Measurements from ENCODE around the gene LRRC46.

LRRC46 gene

DNA sequence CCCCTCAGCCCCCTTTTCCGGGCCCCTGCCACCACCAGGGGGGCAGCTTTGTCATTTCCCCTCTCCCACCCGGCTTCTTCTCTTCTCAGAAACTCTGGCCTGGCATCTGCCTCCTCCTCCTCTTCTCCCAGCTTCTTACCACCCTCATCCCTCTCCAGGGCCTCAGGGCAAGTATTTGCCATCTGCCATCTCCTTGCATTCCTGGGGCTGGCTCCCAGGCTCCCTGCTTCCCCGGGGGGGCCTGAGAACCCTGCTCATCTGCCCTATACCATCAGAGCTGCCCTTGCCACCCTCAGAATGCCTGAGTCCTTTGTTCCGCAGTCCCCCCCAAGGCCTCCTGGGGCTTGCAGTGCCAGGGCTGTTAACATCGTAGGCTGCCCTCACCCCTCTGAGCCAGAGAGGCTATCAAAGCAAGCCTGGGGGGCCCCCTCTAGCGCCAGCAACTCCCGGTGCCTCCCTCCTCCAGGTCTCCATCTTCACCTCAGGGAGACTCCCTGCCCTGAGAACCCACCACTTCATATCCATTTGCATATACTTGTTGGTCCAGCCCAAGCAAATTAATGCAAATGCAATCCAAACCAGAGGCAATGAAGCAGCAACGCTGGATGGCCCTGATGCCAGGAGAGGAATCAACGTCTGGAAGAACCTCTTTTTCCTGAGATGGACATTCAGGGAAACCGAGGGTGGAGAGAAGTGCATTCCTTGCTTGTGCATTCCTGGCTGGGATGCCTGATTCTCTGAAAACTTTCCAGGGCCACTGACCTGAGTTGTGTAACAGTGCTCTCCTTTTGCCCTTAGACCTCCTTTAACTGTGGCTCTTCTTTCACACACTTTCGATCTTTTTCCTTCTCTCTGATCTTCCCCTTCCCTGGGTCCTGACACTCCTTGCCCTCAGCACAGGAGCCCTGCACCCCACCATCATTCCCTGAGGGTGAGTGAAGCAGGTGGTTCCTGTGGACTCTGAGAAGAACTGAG, 43.8 kb downstream of the LRRC46 start:
- H3K27me3 ChIP-seq (ENCODE audit: control insufficient read depth, insufficient read depth, low read length, poor library complexity, severe bottlenecking): peaks cover 15% of the 10 kb centered on the region
- H3K9me3 ChIP-seq (ENCODE audit: control insufficient read depth, low read length): no peaks in the 10 kb centered on the region
- peaks cover 54% of the 10 kb centered on the region for H3K4me1 ChIP-seq (ENCODE audit: control insufficient read depth, insufficient read depth, low read length)
- WGBS, 2 experiments: 57 to 61% methylated on average over 11 of the region's 11 CpGs
- no peaks in the 10 kb centered on the region for H3K36me3 ChIP-seq (ENCODE audit: control insufficient read depth, insufficient read depth, low read length)
- no peak overlapping the region for H3K4me3 ChIP-seq (ENCODE audit: insufficient read depth, low read depth, low read length)
- H3K27ac ChIP-seq (ENCODE audit: insufficient read depth, low read depth, low read length, poor library complexity, severe bottlenecking): no peak overlapping the region

DNA sequence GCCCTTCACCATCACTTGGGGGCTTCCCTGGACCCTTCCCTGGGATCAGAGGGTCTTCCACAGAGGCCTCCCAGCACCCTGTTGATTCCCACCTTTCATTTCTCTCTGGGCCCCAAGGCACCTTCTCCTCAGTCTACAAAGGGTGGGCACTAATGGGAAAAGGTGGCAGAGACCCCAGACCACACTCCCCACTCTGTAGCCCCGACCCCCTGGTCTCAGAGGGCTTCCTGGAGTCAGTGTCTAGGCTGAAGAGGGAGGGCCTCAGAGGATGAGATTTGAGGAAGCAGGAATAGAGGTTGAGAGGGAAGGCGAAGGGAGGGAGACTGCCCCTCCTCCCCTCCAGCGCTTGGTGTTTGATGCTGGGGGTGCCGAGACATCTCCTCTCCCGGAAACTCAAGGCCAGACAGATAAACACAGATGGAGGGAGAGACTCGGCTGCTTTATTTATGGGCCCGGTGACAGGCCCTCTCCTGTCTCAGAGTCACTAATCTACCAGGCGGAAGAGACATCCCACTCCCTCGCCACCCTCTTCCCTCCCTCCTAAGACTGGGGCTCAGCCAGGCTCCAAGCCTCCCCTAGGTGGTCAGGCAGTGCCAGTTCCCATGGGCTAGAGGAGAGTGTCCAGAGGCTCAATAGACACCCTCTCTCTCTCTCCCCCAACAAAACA, 46.0 kb downstream of the LRRC46 start:
- 77 to 82% methylated on average over 9 of the region's 9 CpGs for WGBS, 2 experiments
- Histone ChIP-seq H3K27ac (ENCODE audit: insufficient read depth, low read depth, low read length, poor library complexity, severe bottlenecking) (no peak overlapping the region), H3K9me3 (ENCODE audit: control insufficient read depth, low read length) (no peaks in the 10 kb centered on the region), H3K27me3 (ENCODE audit: control insufficient read depth, insufficient read depth, low read length, poor library complexity, severe bottlenecking) (peaks cover 2% of the 10 kb centered on the region), H3K4me1 (ENCODE audit: control insufficient read depth, insufficient read depth, low read length) (peaks cover 41% of the 10 kb centered on the region), H3K36me3 (ENCODE audit: control insufficient read depth, insufficient read depth, low read length) (no peaks in the 10 kb centered on the region), H3K4me3 (ENCODE audit: insufficient read depth, low read depth, low read length) (no peak overlapping the region)

DNA sequence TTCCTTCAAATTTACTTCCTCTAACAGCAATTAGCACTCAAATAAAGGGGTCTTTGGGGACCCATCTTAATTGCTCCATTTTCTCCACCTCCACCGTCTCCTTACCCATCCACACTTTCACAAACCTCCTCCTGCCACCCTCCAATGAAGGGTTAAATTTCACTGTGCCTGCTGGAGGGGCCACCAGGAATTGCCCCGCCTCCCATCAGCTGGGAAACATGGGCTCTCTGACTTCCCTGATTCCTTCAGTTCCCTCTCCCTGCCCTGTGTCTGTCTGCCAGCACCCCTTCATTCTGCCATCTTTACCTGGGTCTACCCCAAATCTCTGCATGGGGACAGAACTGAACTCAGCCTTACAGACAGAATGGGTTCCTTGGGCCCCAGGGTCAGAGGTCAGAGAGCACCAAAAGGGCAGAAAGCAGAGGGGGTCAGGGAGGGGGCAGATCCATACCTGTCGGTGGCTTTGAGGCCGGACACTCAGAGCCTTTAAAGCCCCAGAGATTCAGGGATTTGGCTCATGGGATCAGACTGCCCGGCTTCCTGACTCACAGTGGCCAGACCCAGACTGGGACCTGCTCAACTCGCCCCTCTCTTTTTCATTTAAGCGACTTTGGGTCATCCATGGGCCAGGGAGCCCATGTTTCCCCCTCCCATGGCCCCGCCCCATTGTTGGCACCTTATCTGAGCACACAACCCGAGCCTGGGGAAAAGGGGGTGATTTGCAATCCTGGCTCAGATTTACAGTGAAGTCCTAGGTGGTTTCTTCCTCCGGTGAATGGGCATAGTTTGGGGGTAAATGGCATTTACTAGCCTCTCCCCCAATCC, 46.9 kb downstream of the LRRC46 start:
- H3K27ac ChIP-seq (ENCODE audit: insufficient read depth, low read depth, low read length, poor library complexity, severe bottlenecking): no peak overlapping the region
- no peaks in the 10 kb centered on the region for H3K9me3 ChIP-seq (ENCODE audit: control insufficient read depth, low read length)
- H3K27me3 ChIP-seq (ENCODE audit: control insufficient read depth, insufficient read depth, low read length, poor library complexity, severe bottlenecking): no peaks in the 10 kb centered on the region
- peaks cover 32% of the 10 kb centered on the region for H3K4me1 ChIP-seq (ENCODE audit: control insufficient read depth, insufficient read depth, low read length)
- H3K4me3 ChIP-seq (ENCODE audit: insufficient read depth, low read depth, low read length): no peak overlapping the region
- no peaks in the 10 kb centered on the region for H3K36me3 ChIP-seq (ENCODE audit: control insufficient read depth, insufficient read depth, low read length)
- WGBS, 2 experiments: 65 to 68% methylated on average over 10 of the region's 10 CpGs

DNA sequence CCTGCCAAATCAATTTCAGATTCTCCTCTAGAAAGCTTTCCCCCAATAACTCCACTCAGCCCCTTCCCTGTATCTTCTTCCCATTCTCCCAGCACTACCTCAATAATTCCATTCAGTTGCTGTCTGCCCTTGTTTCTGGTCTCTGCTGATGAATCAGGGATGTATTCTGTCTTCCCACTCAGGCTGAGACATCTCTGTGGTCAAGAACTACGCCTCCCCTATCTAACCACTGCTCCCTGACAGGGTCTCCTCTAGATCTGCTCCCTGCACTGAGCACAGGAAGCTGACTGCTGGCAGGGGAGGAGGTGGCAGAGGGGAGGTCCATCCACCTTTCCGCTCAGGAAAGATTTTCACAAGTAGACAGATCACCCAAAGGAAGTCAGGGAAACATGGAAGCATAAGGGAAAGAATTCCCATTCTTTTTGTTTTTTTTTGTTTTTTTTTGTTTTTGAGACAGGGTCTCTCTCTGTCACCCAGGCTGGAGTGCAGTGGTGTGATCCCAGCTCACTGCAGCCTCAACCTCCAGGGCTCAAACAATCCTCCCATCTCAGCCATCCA, 47.6 kb downstream of the LRRC46 start:
- Histone ChIP-seq H3K4me1 (ENCODE audit: control insufficient read depth, insufficient read depth, low read length) (peaks cover 29% of the 10 kb centered on the region), H3K9me3 (ENCODE audit: control insufficient read depth, low read length) (no peaks in the 10 kb centered on the region), H3K4me3 (ENCODE audit: insufficient read depth, low read depth, low read length) (no peak overlapping the region), H3K27me3 (ENCODE audit: control insufficient read depth, insufficient read depth, low read length, poor library complexity, severe bottlenecking) (no peaks in the 10 kb centered on the region), H3K36me3 (ENCODE audit: control insufficient read depth, insufficient read depth, low read length) (no peaks in the 10 kb centered on the region), H3K27ac (ENCODE audit: insufficient read depth, low read depth, low read length, poor library complexity, severe bottlenecking) (no peak overlapping the region)
- 78 to 84% methylated on average over 2 of the region's 2 CpGs for WGBS, 2 experiments

DNA sequence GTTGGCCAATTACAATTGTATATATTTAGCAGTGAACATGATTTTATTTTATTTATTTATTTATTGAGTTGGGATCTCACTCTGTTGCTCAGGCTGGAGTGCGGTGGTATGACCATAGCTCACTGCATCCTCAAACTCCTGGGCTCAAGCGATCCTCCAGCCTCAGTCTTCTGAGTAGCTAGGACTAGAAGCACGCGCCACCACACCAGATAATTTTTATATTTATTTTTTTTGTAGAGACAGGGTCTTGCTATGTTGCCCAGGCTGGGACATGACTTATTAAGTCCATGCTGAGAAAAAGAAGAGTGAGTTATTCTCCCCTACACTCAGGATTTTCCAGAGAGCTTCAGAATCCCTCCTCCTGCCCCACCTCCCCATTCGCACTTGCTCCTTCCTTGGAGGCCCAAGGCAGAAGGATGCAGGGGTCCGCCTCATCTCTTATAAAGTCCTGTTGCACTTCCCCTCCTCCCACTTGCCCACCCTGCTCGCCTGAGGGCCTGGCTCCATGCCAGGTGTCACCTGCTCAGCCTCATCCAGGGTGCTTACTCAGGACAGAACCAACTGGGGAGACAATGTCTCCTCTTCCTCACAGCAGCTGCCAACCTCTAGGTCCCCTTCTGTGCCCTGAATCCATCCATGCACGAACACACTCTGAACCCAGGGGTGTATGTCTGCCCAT, 48.4 kb downstream of the LRRC46 start:
- Histone ChIP-seq H3K4me3 (ENCODE audit: insufficient read depth, low read depth, low read length) (no peak overlapping the region), H3K27me3 (ENCODE audit: control insufficient read depth, insufficient read depth, low read length, poor library complexity, severe bottlenecking) (no peaks in the 10 kb centered on the region), H3K36me3 (ENCODE audit: control insufficient read depth, insufficient read depth, low read length) (no peaks in the 10 kb centered on the region), H3K4me1 (ENCODE audit: control insufficient read depth, insufficient read depth, low read length) (peaks cover 24% of the 10 kb centered on the region), H3K9me3 (ENCODE audit: control insufficient read depth, low read length) (no peaks in the 10 kb centered on the region), H3K27ac (ENCODE audit: insufficient read depth, low read depth, low read length, poor library complexity, severe bottlenecking) (no peak overlapping the region)
- WGBS, 2 experiments: 90 to 95% methylated on average over 6 to 8 of the region's 8 CpGs

DNA sequence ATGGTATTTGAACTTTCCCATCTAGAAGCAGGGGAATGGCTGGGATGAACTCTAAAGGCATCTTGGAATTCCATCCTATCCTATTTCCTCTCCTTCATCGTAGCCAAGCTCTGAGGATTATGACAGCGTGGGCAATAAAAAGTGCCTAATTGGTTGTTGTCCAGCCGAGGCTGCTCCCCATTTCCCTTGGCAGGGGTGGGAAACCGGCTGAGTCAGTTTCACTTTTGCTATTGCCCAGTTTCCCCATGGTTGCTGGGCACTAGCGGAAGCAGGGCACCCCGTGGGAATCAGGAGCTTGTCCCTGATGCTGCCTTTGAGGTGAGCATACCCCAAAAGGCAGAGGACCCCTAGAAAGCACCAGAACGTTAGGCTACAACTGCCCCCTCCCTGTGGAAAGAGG, 50.8 kb downstream of the LRRC46 start:
- H3K4me1 ChIP-seq (ENCODE audit: control insufficient read depth, insufficient read depth, low read length): peaks cover 23% of the 10 kb centered on the region
- no peaks in the 10 kb centered on the region for H3K36me3 ChIP-seq (ENCODE audit: control insufficient read depth, insufficient read depth, low read length)
- H3K9me3 ChIP-seq (ENCODE audit: control insufficient read depth, low read length): no peaks in the 10 kb centered on the region
- H3K4me3 ChIP-seq (ENCODE audit: insufficient read depth, low read depth, low read length): no peak overlapping the region
- H3K27ac ChIP-seq (ENCODE audit: insufficient read depth, low read depth, low read length, poor library complexity, severe bottlenecking): no peak overlapping the region
- 91 to 94% methylated on average over 7 of the region's 7 CpGs for WGBS, 2 experiments
- H3K27me3 ChIP-seq (ENCODE audit: control insufficient read depth, insufficient read depth, low read length, poor library complexity, severe bottlenecking): no peaks in the 10 kb centered on the region

DNA sequence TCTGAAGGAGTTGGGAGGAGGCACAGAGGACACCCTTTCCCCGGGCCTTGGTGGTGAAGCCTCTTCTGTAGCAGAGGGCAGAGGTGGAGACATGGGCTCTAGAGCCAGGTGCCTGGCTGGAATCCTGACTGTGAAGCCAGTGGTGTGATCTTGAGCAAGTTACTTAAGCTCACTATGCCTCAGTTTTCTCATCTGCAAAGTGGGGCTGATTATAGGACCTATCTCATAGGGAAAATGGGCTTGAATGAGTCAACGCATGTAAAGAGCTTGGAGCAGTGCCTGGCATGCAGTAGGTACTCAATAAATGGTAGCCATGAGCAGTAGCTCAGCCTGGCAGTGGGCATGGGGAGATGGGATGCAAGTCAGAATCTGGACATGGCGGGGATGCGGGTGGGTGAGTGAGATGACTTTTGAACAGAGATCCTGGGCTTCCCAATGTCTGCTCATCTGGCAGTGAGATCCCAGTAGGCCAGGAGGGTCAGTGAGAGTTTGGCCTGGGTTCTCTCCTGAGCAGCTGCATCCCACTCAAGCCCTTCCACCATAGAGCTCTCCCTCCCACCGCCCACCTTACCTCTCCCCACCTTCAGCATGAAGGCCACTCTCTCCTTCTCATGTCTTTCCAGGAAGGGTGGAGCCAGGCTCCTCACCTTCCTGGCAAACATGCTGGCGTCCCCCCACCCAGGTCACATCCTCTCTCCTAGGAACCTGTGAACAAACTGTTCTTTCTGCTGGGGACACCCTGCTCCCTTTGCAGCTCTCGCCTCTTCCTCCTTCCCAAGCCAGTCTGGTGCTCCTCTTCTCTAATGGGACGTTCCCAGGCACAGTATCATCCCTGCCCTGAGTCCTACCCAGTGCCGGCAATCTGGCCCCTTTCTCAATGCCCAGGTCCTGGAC, 51.5 kb downstream of the LRRC46 start:
- no peak overlapping the region for H3K4me3 ChIP-seq (ENCODE audit: insufficient read depth, low read depth, low read length)
- peaks cover 16% of the 10 kb centered on the region for H3K4me1 ChIP-seq (ENCODE audit: control insufficient read depth, insufficient read depth, low read length)
- H3K27me3 ChIP-seq (ENCODE audit: control insufficient read depth, insufficient read depth, low read length, poor library complexity, severe bottlenecking): no peaks in the 10 kb centered on the region
- no peak overlapping the region for H3K27ac ChIP-seq (ENCODE audit: insufficient read depth, low read depth, low read length, poor library complexity, severe bottlenecking)
- 90 to 95% methylated on average over 8 to 9 of the region's 9 CpGs for WGBS, 2 experiments
- no peaks in the 10 kb centered on the region for H3K9me3 ChIP-seq (ENCODE audit: control insufficient read depth, low read length)
- H3K36me3 ChIP-seq (ENCODE audit: control insufficient read depth, insufficient read depth, low read length): no peaks in the 10 kb centered on the region

DNA sequence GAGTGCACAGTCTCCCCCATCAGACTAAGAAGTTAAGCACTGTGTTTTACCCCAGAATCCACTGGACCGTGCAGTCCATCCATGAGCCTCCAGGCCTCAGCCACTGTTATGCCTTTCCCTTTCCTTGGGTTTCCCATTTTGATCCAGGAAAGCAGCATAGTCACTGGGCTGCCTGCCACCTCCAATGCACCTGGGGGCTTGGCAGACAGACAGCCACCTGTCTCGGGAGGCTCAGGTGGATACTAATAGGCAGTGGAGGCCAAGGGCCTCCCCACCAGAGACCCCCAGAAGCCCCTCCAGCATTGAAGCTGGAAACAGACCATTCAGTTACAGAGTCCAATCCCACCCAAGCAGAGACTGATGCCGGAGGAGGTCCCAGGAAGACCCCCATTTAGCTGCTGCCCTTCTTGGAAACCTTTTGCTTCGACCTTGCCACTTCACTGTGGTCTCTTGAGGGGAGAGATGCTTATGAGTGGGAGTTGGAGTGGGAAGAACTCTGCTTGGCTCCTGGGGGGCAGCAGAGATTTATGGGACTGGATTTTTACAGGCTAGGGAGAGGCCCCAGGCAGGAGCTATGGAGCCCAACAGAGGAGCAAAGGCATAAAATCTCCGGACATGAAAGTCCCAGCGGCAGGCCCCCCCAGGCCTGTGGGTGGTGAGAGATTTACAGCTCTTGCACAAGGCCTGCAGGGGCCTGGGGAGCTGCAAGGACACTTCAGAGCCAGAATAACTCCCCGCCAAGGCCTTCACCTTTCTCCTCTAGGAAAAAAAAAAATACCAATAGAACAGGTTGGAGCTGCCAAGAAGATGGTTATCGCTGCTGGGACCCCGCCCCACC, 52.3 kb downstream of the LRRC46 start:
- H3K27ac ChIP-seq (ENCODE audit: insufficient read depth, low read depth, low read length, poor library complexity, severe bottlenecking): no peak overlapping the region
- H3K4me3 ChIP-seq (ENCODE audit: insufficient read depth, low read depth, low read length): no peak overlapping the region
- WGBS, 2 experiments: 85 to 88% methylated on average over 9 of the region's 9 CpGs
- H3K4me1 ChIP-seq (ENCODE audit: control insufficient read depth, insufficient read depth, low read length): peaks cover 7% of the 10 kb centered on the region
- no peaks in the 10 kb centered on the region for H3K9me3 ChIP-seq (ENCODE audit: control insufficient read depth, low read length)
- H3K36me3 ChIP-seq (ENCODE audit: control insufficient read depth, insufficient read depth, low read length): no peaks in the 10 kb centered on the region
- no peaks in the 10 kb centered on the region for H3K27me3 ChIP-seq (ENCODE audit: control insufficient read depth, insufficient read depth, low read length, poor library complexity, severe bottlenecking)
